Prostate gland (tissue), 2 donors: ENCODE data around the gene GSS.
"Not testable (repeated sequence)": the region's sequence is repeated elsewhere in the genome, so short reads cannot be mapped to it uniquely, and the experiment has no call there.

Experiments used
- POLR2A ChIP-seq: fragments of 450-650 bp; IDR thresholded peaks from one replicate; pipeline ENCODE4 v1.6.1; 2016; ENCODE audit warnings: antibody characterized with exemption, mild to moderate bottlenecking
- TF ChIP-seq, protein P1 (sequence below), 4 experiments: fragments of 200-600 bp in 2 of 4; fragments of 450-650 bp in 2 of 4; sonication (generic) in 2 of 4; IDR thresholded peaks; 1 replicate in 3 of 4; 2 replicates in 1 of 4; pipeline ENCODE4 v1.5.1; 2016 to 2019; ENCODE audit warnings: antibody characterized with exemption in 4 of 4, mild to moderate bottlenecking in 2 of 4, moderate library complexity in 2 of 4

DNA sequence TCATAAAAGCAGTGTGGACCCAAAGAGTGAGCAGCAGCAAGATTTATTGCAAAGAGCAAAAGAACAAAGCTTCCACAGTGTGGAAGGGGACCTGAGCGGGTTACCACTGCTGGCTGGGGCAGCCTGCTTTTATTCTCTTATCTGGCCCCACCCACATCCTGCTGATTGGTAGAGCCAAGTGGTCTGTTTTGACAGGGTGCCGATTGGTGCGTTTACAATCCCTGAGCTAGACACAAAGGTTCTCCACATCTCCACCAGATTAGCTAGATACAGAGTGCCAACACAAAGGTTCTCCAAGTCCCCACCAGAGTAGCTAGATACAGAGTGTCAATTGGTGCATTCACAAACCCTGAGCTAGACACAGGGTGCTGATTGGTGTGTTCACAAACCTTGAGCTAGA is 57.5 kb downstream of the GSS start:
- TF ChIP-seq, protein P1, sequence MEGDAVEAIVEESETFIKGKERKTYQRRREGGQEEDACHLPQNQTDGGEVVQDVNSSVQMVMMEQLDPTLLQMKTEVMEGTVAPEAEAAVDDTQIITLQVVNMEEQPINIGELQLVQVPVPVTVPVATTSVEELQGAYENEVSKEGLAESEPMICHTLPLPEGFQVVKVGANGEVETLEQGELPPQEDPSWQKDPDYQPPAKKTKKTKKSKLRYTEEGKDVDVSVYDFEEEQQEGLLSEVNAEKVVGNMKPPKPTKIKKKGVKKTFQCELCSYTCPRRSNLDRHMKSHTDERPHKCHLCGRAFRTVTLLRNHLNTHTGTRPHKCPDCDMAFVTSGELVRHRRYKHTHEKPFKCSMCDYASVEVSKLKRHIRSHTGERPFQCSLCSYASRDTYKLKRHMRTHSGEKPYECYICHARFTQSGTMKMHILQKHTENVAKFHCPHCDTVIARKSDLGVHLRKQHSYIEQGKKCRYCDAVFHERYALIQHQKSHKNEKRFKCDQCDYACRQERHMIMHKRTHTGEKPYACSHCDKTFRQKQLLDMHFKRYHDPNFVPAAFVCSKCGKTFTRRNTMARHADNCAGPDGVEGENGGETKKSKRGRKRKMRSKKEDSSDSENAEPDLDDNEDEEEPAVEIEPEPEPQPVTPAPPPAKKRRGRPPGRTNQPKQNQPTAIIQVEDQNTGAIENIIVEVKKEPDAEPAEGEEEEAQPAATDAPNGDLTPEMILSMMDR (IDR thresholded peaks at IDR 0.05): not testable (repeated sequence)
- TF ChIP-seq POLR2A: not testable (repeated sequence)
